ENCODE results near the gene NKG7. TPM values are rescaled to one million over a fixed set of nuclear protein-coding genes. Genes with fewer than 3 reads are reported as not detected.
A peak's percentile ranks its signal among the peaks of the same experiment; 100 is the strongest.

NKG7 gene
- total RNA-seq, 4 donors from 2014 or later = 1.3 TPM; not detected in 3

DNA sequence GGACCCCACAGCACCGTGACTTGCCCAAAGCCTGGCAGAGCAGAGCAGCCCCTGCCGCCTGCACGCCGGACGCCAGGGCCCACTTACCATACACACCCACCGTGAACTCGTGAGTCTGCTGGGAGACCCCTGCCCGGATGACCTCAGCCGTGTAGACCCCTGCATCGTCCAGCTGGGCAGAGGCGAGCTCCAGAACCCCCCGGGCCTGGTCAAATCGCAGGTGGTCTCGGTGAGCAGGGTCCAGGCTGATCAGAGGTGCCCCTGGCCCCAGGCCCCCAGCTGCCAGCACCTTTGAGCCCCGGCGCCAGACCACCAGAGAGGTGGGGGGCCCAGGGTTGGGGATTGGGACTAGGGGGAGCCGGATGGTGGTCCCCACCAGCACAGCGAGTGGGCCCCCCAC lies 31.4 kb downstream of the NKG7 start:
- intact Hi-C loops (cut with DNase I; ENCODE audit: low total_unique reads) = no loop called here
- WGBS, 2 donors = 93 to 95% methylated on average over 18 of the region's 18 CpGs
- DNase-seq (ENCODE audit: low spot score in 2 of 2) = no peak
- H3K4me3 ChIP-seq (ENCODE audit: low read depth, poor library complexity, severe bottlenecking) = no peak overlapping the region
- TF ChIP-seq POLR2A (IDR thresholded peaks at IDR 0.05) (no peak), CTCF (IDR thresholded peaks at IDR 0.05) (no peak)

DNA sequence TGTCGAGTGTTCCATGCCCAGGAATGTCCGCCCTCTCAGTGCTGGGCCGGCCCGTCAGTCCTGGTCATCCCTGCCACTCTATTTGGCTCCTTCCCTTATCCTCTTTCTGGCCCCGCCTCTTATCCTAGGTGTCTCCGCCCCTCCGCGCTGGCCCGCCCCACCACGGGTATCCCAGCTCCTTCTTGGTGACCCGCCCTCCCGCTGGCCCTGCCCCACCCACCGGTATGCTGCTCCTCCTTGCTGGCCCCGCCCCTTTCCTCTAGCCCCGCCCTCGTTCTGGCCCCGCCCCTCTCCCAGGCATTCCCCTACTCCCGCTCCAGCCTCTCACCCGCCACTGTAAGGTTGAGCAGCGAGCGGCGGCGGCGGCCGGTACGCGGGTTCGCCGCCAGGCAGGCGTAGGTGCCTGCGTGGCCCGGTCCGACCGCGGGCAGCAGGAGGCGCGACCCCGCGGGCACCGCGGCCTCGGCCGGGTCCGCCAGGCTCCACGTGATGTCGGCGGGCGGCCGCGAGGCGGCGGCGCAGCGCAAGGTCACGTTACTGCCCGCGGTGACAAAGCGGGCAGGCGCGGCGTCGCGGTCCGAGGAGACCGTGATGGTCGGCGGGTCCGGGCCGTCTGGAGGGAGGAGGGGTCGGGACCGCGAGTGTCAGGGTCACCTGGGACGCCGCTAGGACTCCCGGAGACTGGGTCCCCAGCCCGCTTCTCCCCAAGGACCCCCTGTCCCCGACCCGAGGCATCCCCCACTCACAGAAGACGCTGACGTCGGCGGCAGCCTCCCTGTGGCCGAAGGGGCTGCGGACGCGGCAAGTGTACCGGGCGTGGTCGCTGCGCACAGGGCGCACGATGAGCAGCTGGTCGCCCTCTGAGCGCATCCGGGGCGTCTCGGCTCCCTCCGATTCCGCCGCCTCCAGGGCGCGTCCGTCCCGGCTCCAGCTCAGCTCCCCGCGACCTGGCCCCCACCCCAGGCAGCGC lies 32.5 kb downstream of the NKG7 start:
- TF ChIP-seq CTCF (IDR thresholded peaks at IDR 0.05) (no peak), POLR2A (IDR thresholded peaks at IDR 0.05) (no peak)
- peak overlapping the region; percentile 26 for H3K4me3 ChIP-seq (ENCODE audit: low read depth, poor library complexity, severe bottlenecking)
- 1 to 2% methylated on average over 76 to 85 of the region's 107 CpGs for WGBS, 2 donors
- intact Hi-C loops (cut with DNase I; ENCODE audit: low total_unique reads) = no loop called here
- DNase-seq (ENCODE audit: low spot score in 2 of 2) = peak; percentile 99 to 100

- TF ChIP-seq CTCF (IDR thresholded peaks at IDR 0.05) (no peak), POLR2A (IDR thresholded peaks at IDR 0.05) (no peak)
- DNase-seq (ENCODE audit: low spot score in 2 of 2) = peak in 1 of 2 donors; percentile 32
- WGBS, 2 donors = 1 to 2% methylated on average over 10 of the region's 10 CpGs
- H3K4me3 ChIP-seq (ENCODE audit: low read depth, poor library complexity, severe bottlenecking) = peak overlapping the region; percentile 18
- intact Hi-C loops (cut with DNase I; ENCODE audit: low total_unique reads) = no loop called here
Measured at GRCh38 chr19:51339313-51339686, 33.2 kb downstream of the NKG7 start.

- 5% methylated on average over 43 of the region's 43 CpGs for WGBS, 2 donors
- peak in 1 of 3 donors; percentile 29 for TF ChIP-seq CTCF (IDR thresholded peaks at IDR 0.05)
- TF ChIP-seq POLR2A (IDR thresholded peaks at IDR 0.05) = no peak
- intact Hi-C loops (cut with DNase I; ENCODE audit: low total_unique reads) = no loop called here
- peak; percentile 76 to 97 for DNase-seq (ENCODE audit: low spot score in 2 of 2)
- H3K4me3 ChIP-seq (ENCODE audit: low read depth, poor library complexity, severe bottlenecking) = peak overlapping the region; percentile 18
Measured at GRCh38 chr19:51338563-51339312, 33.7 kb downstream of the NKG7 start.

- 82 to 83% methylated on average over 18 to 19 of the region's 19 CpGs for WGBS, 2 donors
- intact Hi-C loops (cut with DNase I; ENCODE audit: low total_unique reads) = no loop called here
- TF ChIP-seq CTCF (IDR thresholded peaks at IDR 0.05) = no peak
- TF ChIP-seq POLR2A (IDR thresholded peaks at IDR 0.05) = no peak
- no peak for DNase-seq (ENCODE audit: low spot score in 2 of 2)
- H3K4me3 ChIP-seq (ENCODE audit: low read depth, poor library complexity, severe bottlenecking) = no peak overlapping the region
Measured at GRCh38 chr19:51337861-51338562, 34.4 kb downstream of the NKG7 start.

Data from lower leg skin (tissue), 4 donors.